A549 (cell line): ENCODE results near the gene DDIT3. TPM values are rescaled to one million over a fixed set of nuclear protein-coding genes. Genes with fewer than 3 reads are reported as not detected.

Source experiments
- ATAC-seq, 2 experiments: fragments of 200-7000 bp in 1 of 2; fragments of >200 bp in 1 of 2; cut with Nextera tagmentation in 1 of 2; cut with Tn5 transposase in 1 of 2; 3 replicates each; pipeline versions ENCODE4 v1.8.0 to v1.9.1; 2018 to 2020; ENCODE audit warnings: mild to moderate bottlenecking in 1 of 2, moderate library complexity in 1 of 2
- CTCF ChIA-PET: fragments of 300-600 bp; sonication (Branson Sonifier 250); formaldehyde crosslinking; extraction: SDS; loops from one replicate; lab custom pipeline; 2021; ENCODE audit warnings: antibody characterized with exemption, inconsistent platforms; lab: Yijun Ruan, JAX
- POLR2A ChIA-PET: fragments of 350-600 bp; formaldehyde crosslinking; extraction: SDS; loops from one replicate; lab custom pipeline; 2021; ENCODE audit warnings: antibody characterized with exemption, inconsistent platforms; lab: Yijun Ruan, JAX
- DNase-seq, 2 experiments: peaks; one replicate each; pipeline versions ENCODE4 v3.0.0 to v3.0.0-alpha.2; 2011 to 2016; ENCODE audit warnings: low read depth in 1 of 2, low spot score in 1 of 2
- FAIRE-seq: peaks from 2 replicates; lab custom pipeline; 2011; peaks lifted over from hg19 to GRCh38; lab: Jason Lieb, UNC
- H3K27ac ChIP-seq, 2 experiments: fragments of >200 bp; sonication (Bioruptor Twin); formaldehyde crosslinking; 3 replicates each; pipeline ENCODE4 v1.5.1; 2016 to 2017
- H3K4me1 ChIP-seq: fragments of >200 bp; sonication (Bioruptor Twin); formaldehyde crosslinking; 3 replicates; pipeline ENCODE4 v1.6.1; 2016
- H3K4me2 ChIP-seq: fragments of >200 bp; sonication (Bioruptor Twin); formaldehyde crosslinking; 3 replicates; pipeline ENCODE4 v1.6.1; 2016
- H3K4me3 ChIP-seq: fragments of >200 bp; sonication (Bioruptor Twin); formaldehyde crosslinking; 3 replicates; pipeline ENCODE4 v1.5.1; 2016
- H3K9me3 ChIP-seq: fragments of >200 bp; sonication (Bioruptor Twin); formaldehyde crosslinking; 3 replicates; pipeline ENCODE4 v1.6.1; 2016
- CBX8 ChIP-seq: fragments of 200-600 bp; sonication (generic); IDR thresholded peaks from 2 replicates; pipeline ENCODE4 v1.6.1; 2016
- CHD2 ChIP-seq: fragments of 150-350 bp; IDR thresholded peaks from 2 replicates; pipeline ENCODE4 v1.6.1; 2014; ENCODE audit warnings: low read length; ENCODE audit not compliant: partially characterized antibody
- E2F6 ChIP-seq: IDR thresholded peaks from 2 replicates; pipeline ENCODE4 v1.6.1; 2012; ENCODE audit warnings: low read depth, borderline replicate concordance
- EP300 ChIP-seq, 2 experiments: fragments of >200 bp; sonication (Bioruptor Twin); formaldehyde crosslinking; IDR thresholded peaks; 2 replicates in 1 of 2; 3 replicates in 1 of 2; pipeline ENCODE4 v1.6.1; 2016 to 2017
- ESRRA ChIP-seq: fragments of 150-350 bp; IDR thresholded peaks from 2 replicates; pipeline ENCODE4 v1.6.1; 2014; ENCODE audit warnings: mild to moderate bottlenecking, low read length, borderline replicate concordance
- HES2 ChIP-seq: fragments of >200 bp; sonication (Bioruptor Twin); formaldehyde crosslinking; IDR thresholded peaks from 2 replicates; pipeline ENCODE4 v1.6.1; 2016
- HEYL ChIP-seq: fragments of 250-450 bp; sonication (Bioruptor Pico); IDR thresholded peaks from 2 replicates; pipeline ENCODE4 v1.8.0; 2021; ENCODE audit warnings: mild to moderate bottlenecking, moderate library complexity
- HMGXB4 ChIP-seq: fragments of 250-450 bp; sonication (Bioruptor Pico); IDR thresholded peaks from 2 replicates; pipeline ENCODE4 v1.5.0; 2021; ENCODE audit warnings: mild to moderate bottlenecking, moderate library complexity, borderline replicate concordance
- HOXB13 ChIP-seq: fragments of 250-450 bp; sonication (Bioruptor Pico); IDR thresholded peaks from 2 replicates; pipeline ENCODE4 v1.5.0; 2020; ENCODE audit warnings: low read depth, mild to moderate bottlenecking, moderate library complexity
- HOXB5 ChIP-seq: fragments of 250-450 bp; sonication (Bioruptor Pico); IDR thresholded peaks from 2 replicates; pipeline ENCODE4 v1.5.0; 2020; ENCODE audit warnings: mild to moderate bottlenecking, moderate library complexity
- POLR2AphosphoS2 ChIP-seq: conservative IDR thresholded peaks from 2 replicates; pipeline ENCODE4 v1.6.1; 2012; ENCODE audit warnings: low read length, improper control_type of control experiment, inconsistent platforms
- RAD21 ChIP-seq, 2 experiments: fragments of >200 bp in 1 of 2; sonication (Bioruptor Twin) in 1 of 2; formaldehyde crosslinking in 1 of 2; IDR thresholded peaks in 1 of 2; conservative IDR thresholded peaks in 1 of 2; 2 replicates in 1 of 2; 3 replicates in 1 of 2; pipeline ENCODE4 v1.6.1; 2012 to 2018; ENCODE audit warnings: inconsistent platforms in 1 of 2
- RARB ChIP-seq: fragments of 250-450 bp; sonication (Bioruptor Pico); IDR thresholded peaks from 2 replicates; pipeline ENCODE4 v1.8.0; 2021; ENCODE audit warnings: mild to moderate bottlenecking, moderate library complexity
- REST ChIP-seq: fragments of 200-600 bp; sonication (generic); IDR thresholded peaks from 2 replicates; pipeline ENCODE4 v1.6.1; 2016; ENCODE audit warnings: antibody characterized with exemption, mild to moderate bottlenecking, moderate library complexity
- RNF2 ChIP-seq: fragments of 200-600 bp; sonication (generic); IDR thresholded peaks from 2 replicates; pipeline ENCODE4 v1.6.1; 2016; ENCODE audit warnings: low read depth, mild to moderate bottlenecking, antibody characterized with exemption, moderate library complexity, borderline replicate concordance
- SMC3 ChIP-seq: fragments of >200 bp; sonication (Bioruptor Twin); formaldehyde crosslinking; IDR thresholded peaks from 3 replicates; pipeline ENCODE4 v1.6.1; 2018; ENCODE audit warnings: inconsistent platforms
- TP53 ChIP-seq: fragments of 250-450 bp; sonication (Bioruptor Pico); IDR thresholded peaks from 2 replicates; pipeline ENCODE4 v1.5.0; 2021; ENCODE audit warnings: mild to moderate bottlenecking, moderate library complexity
- ZNF302 ChIP-seq: fragments of 250-450 bp; sonication (Bioruptor Pico); IDR thresholded peaks from 2 replicates; pipeline ENCODE4 v1.9.0; 2021; ENCODE audit warnings: inconsistent platforms, mild to moderate bottlenecking, moderate library complexity
- WGBS: methylation state at CpG from one replicate; pipeline ENCODE4 v1.1.6; 2017; ENCODE audit errors: missing lambda C conversion rate; 5-methylcytosine and 5-hydroxymethylcytosine counted together
- polyA plus RNA-seq, 4 experiments: library from polyadenylated mRNA; depleted of rRNA in 3 of 4; stranded (reverse); fragments of >200 nt; fragmentation: RNase III in 1 of 4; extraction: RNeasy Plus Mini Kit Qiagen cat#74134 plus additional on column Dnase treatment in 1 of 4; gene quantifications; 2 replicates in 3 of 4; 3 replicates in 1 of 4; pipeline ENCODE4 v1.2.3, GENCODE V29; 2011 to 2017

Gene DDIT3
- polyA plus RNA-seq, 2 of the 4 experiments (the other 2 are of a cell fraction) = 16.0 to 93.0 TPM

GRCh38 chr12:57472391-57472790, 47.9 kb downstream of the DDIT3 start:
- no peak overlapping the region for H3K4me3 ChIP-seq
- FAIRE-seq = no peak
- TF ChIP-seq HEYL (CRISPR knock-in tag) = no peak
- TF ChIP-seq, all 56 proteins: peak for 0
- ChIA-PET POLR2A (no interaction called here), CTCF (interaction anchor here (1.0 to 19.9 kb wide), 5 partner anchors 10 to 39 kb away, joined by 3 to 240 read pairs (median 4); partner anchors contain the start of genes GLI1 and INHBE)
- Histone ChIP-seq H3K9me3 (no peaks in the 10 kb centered on the region), H3K27ac (no peak overlapping the region), H3K4me2 (no peak overlapping the region), H3K4me1 (peaks cover 2% of the 10 kb centered on the region; the same call in 2 of the 3 replicates)
- 62% methylated on average over 3 of the region's 3 CpGs for WGBS
- DNase-seq (no peak), ATAC-seq (no peak)

- CTCF ChIA-PET = interaction anchor here (0.7 to 19.9 kb wide), 8 partner anchors 9 to 285 kb away, joined by 3 to 240 read pairs (median 4); partner anchors contain the start of genes GLI1 and INHBE
- Histone ChIP-seq H3K4me2 (no peak overlapping the region), H3K4me3 (no peak overlapping the region), H3K27ac (no peak overlapping the region), H3K4me1 (no peaks in the 10 kb centered on the region), H3K9me3 (no peaks in the 10 kb centered on the region)
- no peak for DNase-seq
- POLR2A ChIA-PET = no interaction called here
- ATAC-seq = no peak
- TF ChIP-seq HES2 (no peak), HMGXB4 (no peak), ESRRA (no peak), RAD21 (conservative IDR thresholded peaks at IDR 0.05 in 1 of 2, IDR thresholded peaks at IDR 0.05 in 1 of 2) (no peak), RARB (CRISPR knock-in tag) (no peak), ZNF302 (CRISPR knock-in tag) (no peak), EP300 (IDR thresholded peaks at IDR 0.05) (no peak), E2F6 (no peak), POLR2AphosphoS2 (no peak), REST (no peak), HOXB13 (CRISPR knock-in tag) (no peak), SMC3 (no peak), RNF2 (no peak), HOXB5 (CRISPR knock-in tag) (no peak), TP53 (CRISPR knock-in tag) (no peak), CBX8 (no peak), CHD2 (no peak)
- no peak for FAIRE-seq
- WGBS = 81% methylated on average over 3 of the region's 3 CpGs
Observed at GRCh38 chr12:57471661-57472060, 48.7 kb downstream of the DDIT3 start.
